ENCODE results near the gene AGAP3. TPM values are rescaled to one million over a fixed set of nuclear protein-coding genes. Genes with fewer than 3 reads are reported as not detected.

AGAP3 gene
- total RNA-seq, 1 donor from 2014 or later = 206 TPM

GRCh38 chr7:151134743-151135524, 48.7 kb downstream of the AGAP3 start:
- H3K9me3 Mint-ChIP-seq (ENCODE audit: unreplicated experiment) = no peaks in the 10 kb centered on the region
- TF ChIP-seq CTCF (IDR thresholded peaks at IDR 0.05; ENCODE audit: unreplicated experiment) = no peak
- no peak overlapping the region for H3K27ac Mint-ChIP-seq (ENCODE audit: unreplicated experiment)
- peaks cover 32% of the 10 kb centered on the region for H3K27me3 Mint-ChIP-seq (ENCODE audit: unreplicated experiment)
- no peak for DNase-seq (ENCODE audit: low spot score)
- peak overlapping the region; percentile 59 for H3K4me3 Mint-ChIP-seq (ENCODE audit: unreplicated experiment)
- peaks cover 42% of the 10 kb centered on the region for H3K36me3 Mint-ChIP-seq (ENCODE audit: low read depth, unreplicated experiment)
- peaks cover 12% of the 10 kb centered on the region for H3K4me1 Mint-ChIP-seq (ENCODE audit: unreplicated experiment)

- H3K27me3 Mint-ChIP-seq (ENCODE audit: unreplicated experiment) = peaks cover 34% of the 10 kb centered on the region
- no peak overlapping the region for H3K4me3 Mint-ChIP-seq (ENCODE audit: unreplicated experiment)
- TF ChIP-seq CTCF (IDR thresholded peaks at IDR 0.05; ENCODE audit: unreplicated experiment) = no peak
- peaks cover 16% of the 10 kb centered on the region for H3K4me1 Mint-ChIP-seq (ENCODE audit: unreplicated experiment)
- H3K27ac Mint-ChIP-seq (ENCODE audit: unreplicated experiment) = no peak overlapping the region
- no peaks in the 10 kb centered on the region for H3K9me3 Mint-ChIP-seq (ENCODE audit: unreplicated experiment)
- DNase-seq (ENCODE audit: low spot score) = no peak
- peaks cover 41% of the 10 kb centered on the region for H3K36me3 Mint-ChIP-seq (ENCODE audit: low read depth, unreplicated experiment)
Measured at GRCh38 chr7:151135525-151135845, 49.2 kb downstream of the AGAP3 start.

GRCh38 chr7:151135866-151136843, 49.9 kb downstream of the AGAP3 start:
- no peak for TF ChIP-seq CTCF (IDR thresholded peaks at IDR 0.05; ENCODE audit: unreplicated experiment)
- peaks cover 42% of the 10 kb centered on the region for H3K36me3 Mint-ChIP-seq (ENCODE audit: low read depth, unreplicated experiment)
- H3K4me3 Mint-ChIP-seq (ENCODE audit: unreplicated experiment) = peak overlapping the region; percentile 16
- H3K27me3 Mint-ChIP-seq (ENCODE audit: unreplicated experiment) = peaks cover 38% of the 10 kb centered on the region
- DNase-seq (ENCODE audit: low spot score) = no peak
- no peaks in the 10 kb centered on the region for H3K9me3 Mint-ChIP-seq (ENCODE audit: unreplicated experiment)
- peaks cover 20% of the 10 kb centered on the region for H3K4me1 Mint-ChIP-seq (ENCODE audit: unreplicated experiment)
- no peak overlapping the region for H3K27ac Mint-ChIP-seq (ENCODE audit: unreplicated experiment)

GRCh38 chr7:151137076-151137675, 50.9 kb downstream of the AGAP3 start:
- H3K4me3 Mint-ChIP-seq (ENCODE audit: unreplicated experiment) = no peak overlapping the region
- peaks cover 40% of the 10 kb centered on the region for H3K36me3 Mint-ChIP-seq (ENCODE audit: low read depth, unreplicated experiment)
- no peak overlapping the region for H3K27ac Mint-ChIP-seq (ENCODE audit: unreplicated experiment)
- no peak for DNase-seq (ENCODE audit: low spot score)
- H3K27me3 Mint-ChIP-seq (ENCODE audit: unreplicated experiment) = peaks cover 41% of the 10 kb centered on the region
- no peak for TF ChIP-seq CTCF (IDR thresholded peaks at IDR 0.05; ENCODE audit: unreplicated experiment)
- H3K9me3 Mint-ChIP-seq (ENCODE audit: unreplicated experiment) = no peaks in the 10 kb centered on the region
- H3K4me1 Mint-ChIP-seq (ENCODE audit: unreplicated experiment) = peaks cover 25% of the 10 kb centered on the region
